Thyroid gland (tissue), 4 donors: ENCODE measurements around the gene CCDC68. TPM values are rescaled to one million over a fixed set of nuclear protein-coding genes. Genes with fewer than 3 reads are reported as not detected.

Experiments
- DNase-seq, 2 donors: peaks; one replicate each; pipeline ENCODE4 v3.0.0-alpha.2; 2019
- H3K27ac ChIP-seq, 3 donors: fragments of 200-600 bp; sonication (generic); 1 replicate in 2 of 3; 2 replicates in 1 of 3; pipeline ENCODE4 v1.5.1; 2016 to 2019; ENCODE audit warnings: mild to moderate bottlenecking in 1 of 3, moderate library complexity in 1 of 3
- H3K27me3 ChIP-seq: fragments of 200-600 bp; sonication (generic); one replicate; pipeline ENCODE4 v1.5.1; 2019
- H3K36me3 ChIP-seq, 2 donors: fragments of 200-600 bp; sonication (generic); one replicate each; pipeline ENCODE4 v1.5.1; 2016 to 2019
- H3K4me1 ChIP-seq, 2 donors: fragments of 200-600 bp; sonication (generic); one replicate each; pipeline ENCODE4 v1.5.1; 2017 to 2019
- H3K4me3 ChIP-seq, 3 donors: fragments of 200-600 bp; sonication (generic); replicated peaks in 1 of 3; 1 replicate in 2 of 3; 2 replicates in 1 of 3; pipeline ENCODE4 v1.5.1; 2016; ENCODE audit warnings: mild to moderate bottlenecking in 1 of 3
- H3K9me3 ChIP-seq: fragments of 200-600 bp; sonication (generic); one replicate; pipeline ENCODE4 v1.5.1; 2017
- POLR2A ChIP-seq, 2 donors: fragments of 450-650 bp; IDR thresholded peaks; one replicate each; pipeline ENCODE4 v1.6.1; 2017; ENCODE audit warnings: antibody characterized with exemption in 2 of 2, mild to moderate bottlenecking in 2 of 2, moderate library complexity in 1 of 2
- WGBS, 2 donors: methylation state at CpG; one replicate each; pipeline ENCODE4 v1.1.5; 2017; 5-methylcytosine and 5-hydroxymethylcytosine counted together
- intact Hi-C: fragments of 100-400 bp; cut with DNase I; formaldehyde crosslinking; loops from one replicate; pipeline ENCODE4 v1.15.1; 2023
- total RNA-seq, 4 donors: library from RNA; depleted of rRNA; stranded (reverse); fragments of >200 nt; gene quantifications; one replicate each; pipeline ENCODE4 v1.2.3, GENCODE V29; 2016
- TF ChIP-seq, protein P1 (sequence below), 6 experiments: fragments of 200-600 bp in 3 of 6; fragments of 450-650 bp in 3 of 6; sonication (generic) in 3 of 6; IDR thresholded peaks; one replicate each; pipeline ENCODE4 v1.5.1; 2016 to 2019; ENCODE audit warnings: antibody characterized with exemption in 6 of 6, mild to moderate bottlenecking in 2 of 6, inconsistent platforms in 1 of 6, moderate library complexity in 1 of 6

The CCDC68 gene
- total RNA-seq, 4 donors from 2014 or later, result 1.4 to 16.2 (median 3.4) TPM

DNA sequence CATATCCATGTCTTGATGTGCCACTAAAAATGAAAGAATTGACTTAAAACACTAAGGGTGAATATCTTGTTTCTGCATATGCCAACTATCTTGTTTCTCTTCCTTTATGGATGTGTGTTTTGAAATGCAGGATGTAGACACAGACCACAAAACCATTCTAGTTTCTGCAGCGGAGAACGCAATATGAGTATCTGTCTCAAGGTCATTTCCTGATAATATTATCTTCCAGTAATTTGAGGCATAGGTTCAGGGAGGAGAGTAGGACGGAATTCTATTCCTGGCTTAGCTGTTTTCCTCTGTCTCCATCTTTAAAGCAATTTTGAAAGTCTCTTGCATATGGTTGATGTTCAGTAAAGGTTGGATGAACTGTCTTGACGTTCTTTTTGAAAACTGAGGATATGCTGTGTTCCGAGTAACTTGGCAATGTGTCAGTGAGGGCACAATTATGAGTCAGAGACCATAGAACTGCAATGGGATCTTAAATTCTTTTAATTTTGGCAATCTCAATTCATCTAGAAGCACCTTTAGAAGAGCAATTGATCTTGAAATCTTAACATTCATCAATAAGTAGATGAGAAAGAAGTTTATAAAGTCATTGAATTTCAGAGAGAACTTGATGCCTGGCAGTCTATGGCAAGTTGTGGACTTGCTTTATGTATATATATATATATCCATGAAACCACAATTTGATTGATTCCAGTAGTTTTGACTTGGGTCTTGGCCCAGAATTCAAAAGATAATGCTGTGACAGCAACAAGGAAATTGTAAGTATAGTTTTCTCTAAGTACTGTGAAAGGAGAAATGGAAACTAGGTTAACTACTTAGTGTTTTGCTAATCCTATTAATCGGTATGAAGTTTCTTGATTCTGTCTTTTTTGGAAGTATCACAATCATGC, 106.2 kb downstream of the CCDC68 start:
- Histone ChIP-seq H3K9me3 (no peaks in the 10 kb centered on the region), H3K27me3 (no peaks in the 10 kb centered on the region), H3K4me1 (no peaks in the 10 kb centered on the region), H3K36me3 (no peaks in the 10 kb centered on the region), H3K4me3 (no peak overlapping the region), H3K27ac (no peak overlapping the region)
- TF ChIP-seq, protein P1, sequence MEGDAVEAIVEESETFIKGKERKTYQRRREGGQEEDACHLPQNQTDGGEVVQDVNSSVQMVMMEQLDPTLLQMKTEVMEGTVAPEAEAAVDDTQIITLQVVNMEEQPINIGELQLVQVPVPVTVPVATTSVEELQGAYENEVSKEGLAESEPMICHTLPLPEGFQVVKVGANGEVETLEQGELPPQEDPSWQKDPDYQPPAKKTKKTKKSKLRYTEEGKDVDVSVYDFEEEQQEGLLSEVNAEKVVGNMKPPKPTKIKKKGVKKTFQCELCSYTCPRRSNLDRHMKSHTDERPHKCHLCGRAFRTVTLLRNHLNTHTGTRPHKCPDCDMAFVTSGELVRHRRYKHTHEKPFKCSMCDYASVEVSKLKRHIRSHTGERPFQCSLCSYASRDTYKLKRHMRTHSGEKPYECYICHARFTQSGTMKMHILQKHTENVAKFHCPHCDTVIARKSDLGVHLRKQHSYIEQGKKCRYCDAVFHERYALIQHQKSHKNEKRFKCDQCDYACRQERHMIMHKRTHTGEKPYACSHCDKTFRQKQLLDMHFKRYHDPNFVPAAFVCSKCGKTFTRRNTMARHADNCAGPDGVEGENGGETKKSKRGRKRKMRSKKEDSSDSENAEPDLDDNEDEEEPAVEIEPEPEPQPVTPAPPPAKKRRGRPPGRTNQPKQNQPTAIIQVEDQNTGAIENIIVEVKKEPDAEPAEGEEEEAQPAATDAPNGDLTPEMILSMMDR (IDR thresholded peaks at IDR 0.05), result no peak
- TF ChIP-seq POLR2A (IDR thresholded peaks at IDR 0.05), result no peak
- intact Hi-C loops, result no loop called here
- no peak for DNase-seq
- WGBS, 2 donors, result 73 to 80% methylated on average over 6 of the region's 6 CpGs

Other genes with a start within 250 kb of the CCDC68 start
- gene RAB27B, start 131.0 kb downstream of the CCDC68 start, total RNA-seq, result under 1 TPM; 0.21 to 0.44 (median 0.37) TPM